Measurements from ENCODE around the gene AMMECR1.

GRCh38 chrX:110346681-110347080, 28.8 kb upstream of the AMMECR1 start:
- TF ChIP-seq CTCF (conservative IDR thresholded peaks at IDR 0.05; ENCODE audit: low read depth in 2 of 2) (peak in 1 of 2 experiments; percentile 38; a peak in 2 of 4 replicates), EZH2phosphoT487 (IDR thresholded peaks at IDR 0.05; ENCODE audit: unreplicated experiment) (no peak), JUNB (IDR thresholded peaks at IDR 0.05; ENCODE audit: unreplicated experiment) (no peak), ETS1 (IDR thresholded peaks at IDR 0.05) (no peak), POLR2AphosphoS5 (IDR thresholded peaks at IDR 0.05; ENCODE audit: low read depth) (no peak), REST (IDR thresholded peaks at IDR 0.05; ENCODE audit: unreplicated experiment) (no peak), NANOG (IDR thresholded peaks at IDR 0.05; ENCODE audit: borderline replicate concordance) (no peak)

Measured in GM23338 (cell line).